Right lobe of liver (tissue), 6 donors: Measurements from ENCODE around the gene MAPK6. TPM values are rescaled to one million over a fixed set of nuclear protein-coding genes. Genes with fewer than 3 reads are reported as not detected.

Source experiments
- ATAC-seq, 4 donors: fragments of 200-7000 bp; cut with Tn5 transposase; one replicate each; pipeline ENCODE4 v1.9.1; 2020; ENCODE audit warnings: mild to moderate bottlenecking in 4 of 4, moderate library complexity in 4 of 4
- DNase-seq, 3 donors: peaks; one replicate each; pipeline ENCODE4 v3.0.0-alpha.2; 2020
- H3K27ac ChIP-seq, 3 donors: fragments of 200-600 bp; one replicate each; pipeline ENCODE4 v1.8.0; 2022
- H3K27me3 ChIP-seq, 2 donors: fragments of 200-600 bp; one replicate each; pipeline ENCODE4 v1.8.0; 2022
- H3K36me3 ChIP-seq, 4 donors: fragments of 200-600 bp; sonication (generic) in 1 of 4; one replicate each; pipeline versions ENCODE4 v1.5.1 to v1.8.0; 2017 to 2022; ENCODE audit warnings: control low read depth in 1 of 4
- H3K4me1 ChIP-seq, 4 donors: fragments of 200-600 bp; sonication (generic) in 1 of 4; one replicate each; pipeline versions ENCODE4 v1.5.1 to v1.8.0; 2017 to 2022; ENCODE audit warnings: control low read depth in 1 of 4
- H3K4me3 ChIP-seq, 3 donors: fragments of 200-600 bp; one replicate each; pipeline ENCODE4 v1.8.0; 2022
- H3K9me3 ChIP-seq, 4 donors: fragments of 200-600 bp; sonication (generic) in 1 of 4; one replicate each; pipeline versions ENCODE4 v1.5.1 to v1.8.0; 2017 to 2022; ENCODE audit warnings: control low read depth in 1 of 4
- POLR2A ChIP-seq: fragments of 450-650 bp; IDR thresholded peaks from one replicate; pipeline ENCODE4 v1.6.1; 2017; ENCODE audit warnings: antibody characterized with exemption, mild to moderate bottlenecking
- WGBS: methylation state at CpG from one replicate; pipeline ENCODE4 v1.1.6; 2018; ENCODE audit warnings: low coverage, low lambda C conversion rate; ENCODE audit not compliant: insufficient coverage; ENCODE audit errors: missing lambda C conversion rate; 5-methylcytosine and 5-hydroxymethylcytosine counted together
- intact Hi-C, 2 donors: fragments of 100-400 bp; cut with DNase I; formaldehyde crosslinking; loops; one replicate each; pipeline versions ENCODE4 v1.11.2 to v1.14.1; 2022
- total RNA-seq, 6 experiments: library from RNA; depleted of rRNA in 2 of 6; stranded (reverse); fragments of >200 nt in 2 of 6; fragmentation: NEBNext Ultra II Directional in 3 of 6; extraction: Animal tissue kit (Norgen Biotek cat#: 25700) in 3 of 6; gene quantifications; one replicate each; pipeline versions ENCODE4 v1.1.0 to v1.2.4, GENCODE V29; 2016 to 2023
- TF ChIP-seq, protein P1 (sequence below), 4 donors: fragments of 200-600 bp in 3 of 4; fragments of 450-650 bp in 1 of 4; IDR thresholded peaks; one replicate each; pipeline versions ENCODE4 v1.5.1 to v1.8.0; 2016 to 2022; ENCODE audit warnings: antibody characterized with exemption in 4 of 4, mild to moderate bottlenecking in 2 of 4
- donor health status: DM: no; HTN: yes; CAD: no.
- donor health status: DM: no; HTN: no; CAD: no.
- donor health status: DM: no; HTN: no; CAD: no.
- donor health status: DM: no; HTN: yes; CAD: no.
- donor health status: DM: no; HTN: yes; CAD: no.

Gene MAPK6
- total RNA-seq, 6 experiments from 2014 or later = 15.8 to 35.8 (median 22.3) TPM

DNA sequence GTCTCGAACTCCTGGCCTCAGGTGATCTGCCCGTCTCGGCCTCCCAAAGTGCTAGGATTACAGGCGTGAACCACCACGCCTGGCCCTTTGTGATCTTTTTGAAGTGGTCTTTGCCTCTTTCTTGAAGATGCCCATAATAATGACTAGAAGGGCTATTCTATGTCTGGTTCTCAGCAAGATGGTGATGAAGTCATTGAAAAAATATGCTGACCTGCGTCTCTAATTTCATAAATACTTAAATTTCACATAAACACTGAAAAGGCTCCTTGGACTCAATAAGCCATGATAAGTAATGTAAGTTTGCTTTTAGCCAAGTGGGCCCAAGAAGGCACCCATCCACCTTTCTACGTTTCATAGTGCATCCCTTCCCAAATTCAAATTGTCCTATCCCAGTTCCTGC, 775 bp upstream of the MAPK6 start:
- WGBS = 92% methylated on average over 7 of the region's 7 CpGs
- H3K9me3 ChIP-seq = no peaks in the 10 kb centered on the region
- intact Hi-C loops = no loop called here
- peak overlapping the region in 1 of 3 donors; percentile 70 for H3K4me3 ChIP-seq
- DNase-seq = no peak
- H3K27me3 ChIP-seq = no peaks in the 10 kb centered on the region
- peaks cover 0 to 12% (median 3%) of the 10 kb centered on the region in 4 donors for H3K4me1 ChIP-seq
- H3K36me3 ChIP-seq = no peaks in the 10 kb centered on the region
- ATAC-seq = no peak
- TF ChIP-seq, protein P1, sequence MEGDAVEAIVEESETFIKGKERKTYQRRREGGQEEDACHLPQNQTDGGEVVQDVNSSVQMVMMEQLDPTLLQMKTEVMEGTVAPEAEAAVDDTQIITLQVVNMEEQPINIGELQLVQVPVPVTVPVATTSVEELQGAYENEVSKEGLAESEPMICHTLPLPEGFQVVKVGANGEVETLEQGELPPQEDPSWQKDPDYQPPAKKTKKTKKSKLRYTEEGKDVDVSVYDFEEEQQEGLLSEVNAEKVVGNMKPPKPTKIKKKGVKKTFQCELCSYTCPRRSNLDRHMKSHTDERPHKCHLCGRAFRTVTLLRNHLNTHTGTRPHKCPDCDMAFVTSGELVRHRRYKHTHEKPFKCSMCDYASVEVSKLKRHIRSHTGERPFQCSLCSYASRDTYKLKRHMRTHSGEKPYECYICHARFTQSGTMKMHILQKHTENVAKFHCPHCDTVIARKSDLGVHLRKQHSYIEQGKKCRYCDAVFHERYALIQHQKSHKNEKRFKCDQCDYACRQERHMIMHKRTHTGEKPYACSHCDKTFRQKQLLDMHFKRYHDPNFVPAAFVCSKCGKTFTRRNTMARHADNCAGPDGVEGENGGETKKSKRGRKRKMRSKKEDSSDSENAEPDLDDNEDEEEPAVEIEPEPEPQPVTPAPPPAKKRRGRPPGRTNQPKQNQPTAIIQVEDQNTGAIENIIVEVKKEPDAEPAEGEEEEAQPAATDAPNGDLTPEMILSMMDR (IDR thresholded peaks at IDR 0.05) = no peak
- TF ChIP-seq POLR2A = no peak
- H3K27ac ChIP-seq = peak overlapping the region in 2 of 3 donors; percentile 89 to 95

DNA sequence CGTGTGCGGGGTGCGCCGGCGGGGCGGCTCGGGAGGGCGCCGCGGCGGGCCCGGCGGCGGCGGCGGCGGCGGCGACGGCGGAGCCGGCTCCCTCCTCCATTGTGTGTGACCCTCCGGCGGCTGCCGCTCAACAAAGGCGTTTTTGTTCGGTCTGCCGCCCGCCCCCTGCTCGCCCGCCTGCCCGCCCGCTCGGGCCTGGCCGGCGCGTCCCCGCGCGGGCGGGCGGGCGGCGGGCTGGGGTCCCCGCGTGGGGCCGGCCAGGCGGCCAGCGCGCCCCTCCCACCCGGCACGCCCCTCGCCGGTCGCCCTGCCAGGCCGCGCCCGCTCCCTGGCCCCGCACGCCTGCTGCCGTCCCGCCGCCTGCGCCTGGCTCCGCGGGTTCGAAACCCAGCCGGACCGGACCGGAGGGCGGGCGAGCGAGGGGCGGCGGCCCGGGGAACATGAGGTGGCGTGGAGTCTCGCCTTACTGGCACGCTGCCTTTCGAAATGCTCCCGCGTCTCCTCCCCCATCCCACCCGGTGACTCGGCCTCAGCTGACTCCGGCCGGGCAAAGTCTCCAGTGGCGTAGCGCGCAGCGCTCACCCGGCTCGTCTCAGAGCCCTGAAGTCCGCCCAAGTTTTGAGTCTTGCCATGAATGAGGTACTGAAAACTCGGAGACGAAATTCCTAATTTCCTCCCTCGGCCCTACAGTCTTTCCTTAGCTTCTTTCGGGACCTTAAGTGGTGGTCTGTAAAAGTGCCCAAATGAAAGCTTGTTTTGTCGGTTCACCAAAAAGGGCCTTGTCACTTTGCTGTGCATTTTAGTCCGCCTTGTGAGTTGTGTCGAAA, 588 bp downstream of the MAPK6 start:
- H3K27ac ChIP-seq = peak overlapping the region; percentile 95 to 97 (median 96)
- peaks cover 0 to 20% (median 4%) of the 10 kb centered on the region in 4 donors for H3K4me1 ChIP-seq
- no peaks in the 10 kb centered on the region for H3K27me3 ChIP-seq
- H3K36me3 ChIP-seq = no peaks in the 10 kb centered on the region
- DNase-seq (peak; percentile 92 to 94 (median 93)), ATAC-seq (peak; percentile 71 to 80 (median 75))
- no peaks in the 10 kb centered on the region for H3K9me3 ChIP-seq
- under 1% methylated on average over 15 of the region's 100 CpGs for WGBS
- intact Hi-C loops = no loop called here
- H3K4me3 ChIP-seq = peak overlapping the region; percentile 59 to 70 (median 63)
- TF ChIP-seq, protein P1 (IDR thresholded peaks at IDR 0.05) = no peak
- peak; percentile 95 for TF ChIP-seq POLR2A

DNA sequence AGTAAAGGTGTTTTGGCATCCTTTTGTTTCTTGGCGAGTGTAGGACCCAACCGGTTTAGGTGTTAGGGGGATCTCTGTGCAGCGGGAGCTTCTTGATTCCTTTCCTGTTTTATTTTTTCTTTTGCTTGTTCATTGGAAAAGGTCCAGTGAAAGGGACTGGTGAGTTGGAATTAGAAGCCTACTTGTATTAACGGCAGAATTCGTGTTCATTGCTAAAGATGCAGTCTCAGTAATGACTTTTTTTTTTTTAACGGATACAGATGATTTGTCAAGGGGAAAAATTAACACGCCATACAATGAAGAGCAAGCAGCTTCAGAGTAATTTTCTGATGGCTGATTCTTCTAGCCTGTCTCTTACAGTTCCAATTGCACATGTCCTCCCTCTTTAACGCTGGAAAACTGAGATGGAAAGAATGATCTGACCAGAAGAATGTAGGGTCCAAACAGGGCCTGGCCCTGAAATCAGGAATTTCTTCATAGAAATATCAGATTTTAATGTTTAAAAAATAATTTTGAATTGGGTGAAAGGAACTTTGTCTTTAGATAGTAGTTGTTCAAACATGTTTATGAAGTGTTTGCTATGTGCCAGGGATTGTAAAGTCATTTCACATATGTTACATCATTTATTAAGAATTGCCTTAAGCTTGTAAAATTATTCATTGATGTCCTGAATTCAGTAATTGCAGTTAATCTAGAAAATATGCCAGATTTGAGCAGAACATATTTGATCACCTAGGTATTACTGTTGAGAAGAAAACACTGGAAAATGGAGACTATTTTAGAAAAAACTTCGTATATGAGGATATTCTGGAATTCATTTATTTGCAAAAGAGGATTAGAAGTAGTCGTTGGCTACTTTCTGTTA, 1.4 kb downstream of the MAPK6 start:
- Histone ChIP-seq H3K27me3 (no peaks in the 10 kb centered on the region), H3K4me3 (peak overlapping the region; percentile 59 to 70 (median 63)), H3K27ac (peak overlapping the region; percentile 95 to 97 (median 96)), H3K9me3 (no peaks in the 10 kb centered on the region), H3K4me1 (peaks cover 0 to 28% (median 8%) of the 10 kb centered on the region in 4 donors), H3K36me3 (no peaks in the 10 kb centered on the region)
- no peak for DNase-seq
- ATAC-seq = peak in 3 of 4 donors; percentile 2 to 6 (median 4)
- WGBS = 1% methylated on average over 10 of the region's 10 CpGs
- no peak for TF ChIP-seq POLR2A
- TF ChIP-seq, protein P1 (IDR thresholded peaks at IDR 0.05) = no peak
- intact Hi-C loops = no loop called here

DNA sequence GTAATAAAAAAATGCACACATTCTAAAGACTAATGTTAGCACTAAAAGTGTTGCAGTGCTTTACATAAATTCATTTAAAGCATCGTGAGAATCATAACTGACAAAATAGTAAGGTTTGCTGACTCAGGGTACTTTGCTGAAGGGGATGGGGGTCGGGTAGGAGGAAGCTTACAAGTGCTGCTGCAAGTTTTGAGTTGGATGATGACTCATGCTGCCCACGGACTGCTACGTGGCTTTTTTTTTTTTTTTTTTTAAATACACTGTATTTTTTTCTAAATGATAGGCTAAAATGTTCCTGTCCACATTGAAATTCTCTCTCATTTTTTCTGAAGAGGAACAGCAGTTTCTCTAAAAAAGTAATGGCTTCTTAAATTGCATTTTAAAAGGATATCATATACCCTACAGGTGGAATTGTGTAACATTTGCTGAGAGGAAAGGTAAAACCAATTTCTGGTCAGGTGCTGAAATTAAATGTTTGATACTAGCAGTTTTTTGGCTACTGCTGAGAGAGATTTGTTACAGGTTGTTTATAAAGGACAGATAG, 2.2 kb downstream of the MAPK6 start:
- Histone ChIP-seq H3K9me3 (no peaks in the 10 kb centered on the region), H3K27me3 (no peaks in the 10 kb centered on the region), H3K4me1 (peaks cover 0 to 35% (median 9%) of the 10 kb centered on the region in 4 donors), H3K27ac (peak overlapping the region; percentile 95 to 97 (median 96)), H3K36me3 (no peaks in the 10 kb centered on the region), H3K4me3 (peak overlapping the region; percentile 59 to 70 (median 63))
- WGBS = 0% methylated on average over 4 of the region's 4 CpGs
- TF ChIP-seq, protein P1 (IDR thresholded peaks at IDR 0.05) = no peak
- TF ChIP-seq POLR2A = peak; percentile 30
- DNase-seq (no peak), ATAC-seq (peak; percentile 19 to 39 (median 24))
- intact Hi-C loops = no loop called here
